Tibial nerve (tissue), 4 donors: ENCODE data around the gene MCF2L. TPM values are rescaled to one million over a fixed set of nuclear protein-coding genes. Genes with fewer than 3 reads are reported as not detected.

Experiments
- DNase-seq, 2 donors: peaks; one replicate each; pipeline ENCODE4 v3.0.0-alpha.2; 2019; ENCODE audit warnings: low spot score in 2 of 2
- H3K27ac ChIP-seq, 4 donors: fragments of 200-600 bp; sonication (generic) in 3 of 4; one replicate each; pipeline ENCODE4 v1.5.1; 2017 to 2019; ENCODE audit warnings: mild to moderate bottlenecking in 1 of 4
- H3K27me3 ChIP-seq, 2 donors: fragments of 200-600 bp; sonication (generic) in 1 of 2; one replicate each; pipeline versions ENCODE4 v1.5.1 to v1.6.0; 2017 to 2019
- H3K36me3 ChIP-seq, 3 donors: fragments of 200-600 bp; sonication (generic); one replicate each; pipeline ENCODE4 v1.5.1; 2018 to 2019
- H3K4me1 ChIP-seq, 4 donors: fragments of 200-600 bp; sonication (generic) in 3 of 4; one replicate each; pipeline ENCODE4 v1.5.1; 2017 to 2019
- H3K4me3 ChIP-seq, 4 donors: fragments of 200-600 bp; sonication (generic) in 3 of 4; one replicate each; pipeline ENCODE4 v1.5.1; 2017 to 2019; ENCODE audit warnings: mild to moderate bottlenecking in 1 of 4, moderate library complexity in 1 of 4
- H3K9me3 ChIP-seq, 4 donors: fragments of 200-600 bp; sonication (generic) in 3 of 4; one replicate each; pipeline ENCODE4 v1.5.1; 2017 to 2019
- EP300 ChIP-seq, 2 donors: sonication (generic); formaldehyde crosslinking; IDR thresholded peaks; one replicate each; pipeline ENCODE4 v1.6.1; 2017; ENCODE audit warnings: antibody characterized with exemption in 2 of 2, mild to moderate bottlenecking in 1 of 2
- POLR2A ChIP-seq, 2 donors: fragments of 450-650 bp; IDR thresholded peaks; one replicate each; pipeline ENCODE4 v1.6.1; 2017; ENCODE audit warnings: antibody characterized with exemption in 2 of 2, mild to moderate bottlenecking in 2 of 2, moderate library complexity in 2 of 2
- WGBS, 2 donors: methylation state at CpG; one replicate each; pipeline ENCODE4 v1.1.5; 2018; 5-methylcytosine and 5-hydroxymethylcytosine counted together
- total RNA-seq, 4 donors: library from RNA; depleted of rRNA; stranded (reverse); fragments of >200 nt; gene quantifications; one replicate each; pipeline ENCODE4 v1.1.0, GENCODE V29; 2016
- TF ChIP-seq, protein P1 (sequence below), 5 experiments: fragments of 200-600 bp in 3 of 5; fragments of 450-650 bp in 2 of 5; sonication (generic) in 3 of 5; IDR thresholded peaks; one replicate each; pipeline ENCODE4 v1.5.1; 2016 to 2019; ENCODE audit warnings: antibody characterized with exemption in 5 of 5, mild to moderate bottlenecking in 3 of 5, moderate library complexity in 2 of 5

The MCF2L gene
- total RNA-seq, 4 donors from 2014 or later, result 30.1 to 82.6 (median 45.3) TPM

GRCh38 chr13:113035213-113035800 is 66.3 kb downstream of the MCF2L start:
- 56 to 57% methylated on average over 20 of the region's 20 CpGs for WGBS, 2 donors
- H3K9me3 ChIP-seq, result no peaks in the 10 kb centered on the region
- H3K36me3 ChIP-seq, result no peaks in the 10 kb centered on the region
- DNase-seq, result no peak
- H3K4me1 ChIP-seq, result peaks cover 0 to 10% (median 2%) of the 10 kb centered on the region in 4 donors
- H3K4me3 ChIP-seq, result no peak overlapping the region
- H3K27me3 ChIP-seq, result no peaks in the 10 kb centered on the region
- no peak overlapping the region for H3K27ac ChIP-seq
- TF ChIP-seq, protein P1, sequence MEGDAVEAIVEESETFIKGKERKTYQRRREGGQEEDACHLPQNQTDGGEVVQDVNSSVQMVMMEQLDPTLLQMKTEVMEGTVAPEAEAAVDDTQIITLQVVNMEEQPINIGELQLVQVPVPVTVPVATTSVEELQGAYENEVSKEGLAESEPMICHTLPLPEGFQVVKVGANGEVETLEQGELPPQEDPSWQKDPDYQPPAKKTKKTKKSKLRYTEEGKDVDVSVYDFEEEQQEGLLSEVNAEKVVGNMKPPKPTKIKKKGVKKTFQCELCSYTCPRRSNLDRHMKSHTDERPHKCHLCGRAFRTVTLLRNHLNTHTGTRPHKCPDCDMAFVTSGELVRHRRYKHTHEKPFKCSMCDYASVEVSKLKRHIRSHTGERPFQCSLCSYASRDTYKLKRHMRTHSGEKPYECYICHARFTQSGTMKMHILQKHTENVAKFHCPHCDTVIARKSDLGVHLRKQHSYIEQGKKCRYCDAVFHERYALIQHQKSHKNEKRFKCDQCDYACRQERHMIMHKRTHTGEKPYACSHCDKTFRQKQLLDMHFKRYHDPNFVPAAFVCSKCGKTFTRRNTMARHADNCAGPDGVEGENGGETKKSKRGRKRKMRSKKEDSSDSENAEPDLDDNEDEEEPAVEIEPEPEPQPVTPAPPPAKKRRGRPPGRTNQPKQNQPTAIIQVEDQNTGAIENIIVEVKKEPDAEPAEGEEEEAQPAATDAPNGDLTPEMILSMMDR (IDR thresholded peaks at IDR 0.05), result no peak
- TF ChIP-seq POLR2A (IDR thresholded peaks at IDR 0.05) (no peak), EP300 (IDR thresholded peaks at IDR 0.05) (no peak)

GRCh38 chr13:113036401-113036800 is 67.4 kb downstream of the MCF2L start:
- WGBS, 2 donors, result 90 to 96% methylated on average over 14 of the region's 14 CpGs
- TF ChIP-seq, protein P1 (IDR thresholded peaks at IDR 0.05), result no peak
- no peak for TF ChIP-seq EP300 (IDR thresholded peaks at IDR 0.05)
- TF ChIP-seq POLR2A (IDR thresholded peaks at IDR 0.05), result no peak

GRCh38 chr13:113040031-113040430 is 71.0 kb downstream of the MCF2L start:
- no peak for DNase-seq
- no peak for TF ChIP-seq EP300 (IDR thresholded peaks at IDR 0.05)
- TF ChIP-seq, protein P1 (IDR thresholded peaks at IDR 0.05), result no peak
- Histone ChIP-seq H3K4me3 (no peak overlapping the region), H3K36me3 (no peaks in the 10 kb centered on the region), H3K27me3 (no peaks in the 10 kb centered on the region), H3K4me1 (peaks cover 0 to 6% (median 2%) of the 10 kb centered on the region in 4 donors), H3K9me3 (no peaks in the 10 kb centered on the region), H3K27ac (no peak overlapping the region)
- WGBS, 2 donors, result 95 to 96% methylated on average over 8 of the region's 8 CpGs

More at GRCh38 chr13:113036401-113036800, 67.4 kb downstream of the MCF2L start:
- H3K36me3 ChIP-seq, result no peaks in the 10 kb centered on the region
- H3K27ac ChIP-seq, result no peak overlapping the region
- H3K27me3 ChIP-seq, result no peaks in the 10 kb centered on the region
- peaks cover 0 to 10% (median 2%) of the 10 kb centered on the region in 4 donors for H3K4me1 ChIP-seq
- no peaks in the 10 kb centered on the region for H3K9me3 ChIP-seq
- no peak for DNase-seq
- no peak overlapping the region for H3K4me3 ChIP-seq

- Histone ChIP-seq H3K36me3 (no peaks in the 10 kb centered on the region), H3K4me3 (no peak overlapping the region), H3K27ac (no peak overlapping the region), H3K27me3 (no peaks in the 10 kb centered on the region), H3K4me1 (no peaks in the 10 kb centered on the region), H3K9me3 (no peaks in the 10 kb centered on the region)
- WGBS, 2 donors, result 49 to 51% methylated on average over 11 to 13 of the region's 13 CpGs
- no peak for DNase-seq
- no peak for TF ChIP-seq POLR2A (IDR thresholded peaks at IDR 0.05)
- TF ChIP-seq, protein P1 (IDR thresholded peaks at IDR 0.05), result no peak
- no peak for TF ChIP-seq EP300 (IDR thresholded peaks at IDR 0.05)
These were observed 71.7 kb downstream of the MCF2L start for GRCh38 chr13:113040597-113041292.

DNA sequence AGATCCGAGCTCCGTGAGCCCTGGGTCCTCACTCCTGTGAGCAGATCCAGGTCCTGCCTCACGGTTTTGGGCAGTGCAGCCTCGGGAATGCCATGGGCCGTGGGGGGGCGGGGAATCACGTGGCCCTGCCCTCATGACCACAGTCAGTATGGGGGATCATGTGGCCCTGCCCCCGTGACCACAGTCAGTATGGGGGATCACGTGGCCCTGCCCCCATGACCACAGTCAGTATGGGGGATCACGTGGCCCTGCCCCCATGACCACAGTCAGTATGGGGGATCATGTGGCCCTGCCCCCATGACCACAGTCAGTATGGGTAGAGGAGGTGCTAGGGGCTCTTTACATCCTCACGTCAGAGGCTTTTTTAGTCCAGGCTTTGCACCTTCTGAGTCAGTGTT is 72.3 kb downstream of the MCF2L start:
- no peaks in the 10 kb centered on the region for H3K27me3 ChIP-seq
- 57 to 66% methylated on average over 5 to 9 of the region's 11 CpGs for WGBS, 2 donors
- no peak overlapping the region for H3K27ac ChIP-seq

More for the DNA sequence above, 72.3 kb downstream of the MCF2L start:
- Histone ChIP-seq H3K4me1 (no peaks in the 10 kb centered on the region), H3K4me3 (no peak overlapping the region), H3K9me3 (no peaks in the 10 kb centered on the region), H3K36me3 (no peaks in the 10 kb centered on the region)
- no peak for TF ChIP-seq EP300 (IDR thresholded peaks at IDR 0.05)
- no peak for TF ChIP-seq POLR2A (IDR thresholded peaks at IDR 0.05)
- TF ChIP-seq, protein P1 (IDR thresholded peaks at IDR 0.05), result no peak
- no peak for DNase-seq
